ENCODE data around the gene RRP1B. TPM values are rescaled to one million over a fixed set of nuclear protein-coding genes. Genes with fewer than 3 reads are reported as not detected.

RRP1B gene
- total RNA-seq, 1 donor, result 17.4 TPM

DNA sequence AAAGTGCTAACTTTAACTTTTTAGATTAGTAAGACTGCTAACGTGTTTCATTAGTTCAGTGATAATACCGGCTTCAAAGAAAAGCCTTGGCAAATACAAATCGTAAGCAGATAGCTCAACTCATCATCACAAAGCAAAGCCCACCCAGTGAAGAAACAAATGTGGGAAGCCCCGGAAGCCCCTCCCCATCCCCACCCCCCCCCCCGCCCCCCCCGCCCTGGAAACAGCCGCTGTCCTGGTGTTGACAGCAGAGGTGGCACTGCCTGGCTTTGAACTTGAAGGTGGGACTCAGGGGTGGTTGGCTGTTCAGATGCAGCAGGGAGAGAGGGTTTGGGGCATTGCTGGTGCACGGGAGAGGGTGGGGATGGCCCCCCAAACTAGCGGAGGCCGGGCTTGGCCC, 73.7 kb downstream of the RRP1B start:
- peak overlapping the region; percentile 18 for H3K4me3 ChIP-seq (ENCODE audit: insufficient read depth, low read length)
- no peaks in the 10 kb centered on the region for H3K27me3 ChIP-seq (ENCODE audit: insufficient read depth, low read length)
- no peak for DNase-seq (ENCODE audit: insufficient read length, low spot score, missing footprints)
- peaks cover 31% of the 10 kb centered on the region for H3K4me1 ChIP-seq (ENCODE audit: insufficient read depth, low read length)
- H3K79me2 ChIP-seq (ENCODE audit: insufficient read depth, low read length), result peaks cover 81% of the 10 kb centered on the region
- TF ChIP-seq, protein P1, sequence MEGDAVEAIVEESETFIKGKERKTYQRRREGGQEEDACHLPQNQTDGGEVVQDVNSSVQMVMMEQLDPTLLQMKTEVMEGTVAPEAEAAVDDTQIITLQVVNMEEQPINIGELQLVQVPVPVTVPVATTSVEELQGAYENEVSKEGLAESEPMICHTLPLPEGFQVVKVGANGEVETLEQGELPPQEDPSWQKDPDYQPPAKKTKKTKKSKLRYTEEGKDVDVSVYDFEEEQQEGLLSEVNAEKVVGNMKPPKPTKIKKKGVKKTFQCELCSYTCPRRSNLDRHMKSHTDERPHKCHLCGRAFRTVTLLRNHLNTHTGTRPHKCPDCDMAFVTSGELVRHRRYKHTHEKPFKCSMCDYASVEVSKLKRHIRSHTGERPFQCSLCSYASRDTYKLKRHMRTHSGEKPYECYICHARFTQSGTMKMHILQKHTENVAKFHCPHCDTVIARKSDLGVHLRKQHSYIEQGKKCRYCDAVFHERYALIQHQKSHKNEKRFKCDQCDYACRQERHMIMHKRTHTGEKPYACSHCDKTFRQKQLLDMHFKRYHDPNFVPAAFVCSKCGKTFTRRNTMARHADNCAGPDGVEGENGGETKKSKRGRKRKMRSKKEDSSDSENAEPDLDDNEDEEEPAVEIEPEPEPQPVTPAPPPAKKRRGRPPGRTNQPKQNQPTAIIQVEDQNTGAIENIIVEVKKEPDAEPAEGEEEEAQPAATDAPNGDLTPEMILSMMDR (IDR thresholded peaks at IDR 0.05; ENCODE audit: extremely low read depth, low read depth, low read length), result no peak
- no peaks in the 10 kb centered on the region for H3K9me3 ChIP-seq (ENCODE audit: low read depth, low read length)
- H2AFZ ChIP-seq (ENCODE audit: low read length), result no peak overlapping the region
- peaks cover 57% of the 10 kb centered on the region for H4K20me1 ChIP-seq (ENCODE audit: insufficient read depth, low read length)
- peak overlapping the region; percentile 53 for H3K4me2 ChIP-seq (ENCODE audit: insufficient read depth, low read length)
- H3K27ac ChIP-seq (ENCODE audit: low read depth, low read length), result peak overlapping the region; percentile 64
- H3K36me3 ChIP-seq (ENCODE audit: insufficient read depth, low read length), result peaks cover 5% of the 10 kb centered on the region

- H3K36me3 ChIP-seq (ENCODE audit: insufficient read depth, low read length), result peaks cover 5% of the 10 kb centered on the region
- peak overlapping the region; percentile 64 for H3K27ac ChIP-seq (ENCODE audit: low read depth, low read length)
- H3K4me1 ChIP-seq (ENCODE audit: insufficient read depth, low read length), result peaks cover 28% of the 10 kb centered on the region
- H2AFZ ChIP-seq (ENCODE audit: low read length), result no peak overlapping the region
- peaks cover 58% of the 10 kb centered on the region for H4K20me1 ChIP-seq (ENCODE audit: insufficient read depth, low read length)
- H3K4me2 ChIP-seq (ENCODE audit: insufficient read depth, low read length), result peak overlapping the region; percentile 53
- peak; percentile 99 for DNase-seq (ENCODE audit: insufficient read length, low spot score, missing footprints)
- peaks cover 79% of the 10 kb centered on the region for H3K79me2 ChIP-seq (ENCODE audit: insufficient read depth, low read length)
- no peaks in the 10 kb centered on the region for H3K27me3 ChIP-seq (ENCODE audit: insufficient read depth, low read length)
- TF ChIP-seq, protein P1 (IDR thresholded peaks at IDR 0.05; ENCODE audit: extremely low read depth, low read depth, low read length), result no peak
- peak overlapping the region; percentile 18 for H3K4me3 ChIP-seq (ENCODE audit: insufficient read depth, low read length)
- H3K9me3 ChIP-seq (ENCODE audit: low read depth, low read length), result no peaks in the 10 kb centered on the region
Measured at GRCh38 chr21:43733529-43734071, 74.2 kb downstream of the RRP1B start.

GRCh38 chr21:43734131-43734927, 75.0 kb downstream of the RRP1B start:
- no peaks in the 10 kb centered on the region for H3K9me3 ChIP-seq (ENCODE audit: low read depth, low read length)
- H3K36me3 ChIP-seq (ENCODE audit: insufficient read depth, low read length), result peaks cover 5% of the 10 kb centered on the region
- DNase-seq (ENCODE audit: insufficient read length, low spot score, missing footprints), result peak; percentile 77
- peaks cover 58% of the 10 kb centered on the region for H4K20me1 ChIP-seq (ENCODE audit: insufficient read depth, low read length)
- H3K79me2 ChIP-seq (ENCODE audit: insufficient read depth, low read length), result peaks cover 74% of the 10 kb centered on the region
- peak overlapping the region; percentile 61 for H3K4me2 ChIP-seq (ENCODE audit: insufficient read depth, low read length)
- H3K4me3 ChIP-seq (ENCODE audit: insufficient read depth, low read length), result no peak overlapping the region
- H3K27ac ChIP-seq (ENCODE audit: low read depth, low read length), result peak overlapping the region; percentile 64
- H3K27me3 ChIP-seq (ENCODE audit: insufficient read depth, low read length), result no peaks in the 10 kb centered on the region
- TF ChIP-seq, protein P1 (IDR thresholded peaks at IDR 0.05; ENCODE audit: extremely low read depth, low read depth, low read length), result no peak
- H3K4me1 ChIP-seq (ENCODE audit: insufficient read depth, low read length), result peaks cover 28% of the 10 kb centered on the region
- H2AFZ ChIP-seq (ENCODE audit: low read length), result no peak overlapping the region

- Histone ChIP-seq H4K20me1 (ENCODE audit: insufficient read depth, low read length) (peaks cover 58% of the 10 kb centered on the region), H3K4me3 (ENCODE audit: insufficient read depth, low read length) (no peak overlapping the region)
Measured at GRCh38 chr21:43734928-43735229, 75.5 kb downstream of the RRP1B start.

More at GRCh38 chr21:43734928-43735229, 75.5 kb downstream of the RRP1B start:
- H3K4me1 ChIP-seq (ENCODE audit: insufficient read depth, low read length), result peaks cover 28% of the 10 kb centered on the region
- H3K4me2 ChIP-seq (ENCODE audit: insufficient read depth, low read length), result peak overlapping the region; percentile 61
- TF ChIP-seq, protein P1 (IDR thresholded peaks at IDR 0.05; ENCODE audit: extremely low read depth, low read depth, low read length), result no peak
- H3K36me3 ChIP-seq (ENCODE audit: insufficient read depth, low read length), result peaks cover 5% of the 10 kb centered on the region
- H3K27ac ChIP-seq (ENCODE audit: low read depth, low read length), result peak overlapping the region; percentile 64
- H3K9me3 ChIP-seq (ENCODE audit: low read depth, low read length), result no peaks in the 10 kb centered on the region
- H2AFZ ChIP-seq (ENCODE audit: low read length), result no peak overlapping the region
- peak; percentile 95 for DNase-seq (ENCODE audit: insufficient read length, low spot score, missing footprints)
- no peaks in the 10 kb centered on the region for H3K27me3 ChIP-seq (ENCODE audit: insufficient read depth, low read length)
- H3K79me2 ChIP-seq (ENCODE audit: insufficient read depth, low read length), result peaks cover 69% of the 10 kb centered on the region
